Esophagus squamous epithelium (tissue), 4 donors: ENCODE results near the gene APLF.

Experiments
- POLR2A ChIP-seq, 4 donors: fragments of 450-650 bp; IDR thresholded peaks; one replicate each; pipeline ENCODE4 v1.6.1; 2017; ENCODE audit warnings: antibody characterized with exemption in 4 of 4, mild to moderate bottlenecking in 4 of 4, moderate library complexity in 3 of 4
- TF ChIP-seq, protein P1 (sequence below), 6 experiments: fragments of 450-650 bp in 4 of 6; fragments of 200-600 bp in 2 of 6; sonication (generic) in 2 of 6; IDR thresholded peaks; one replicate each; pipeline ENCODE4 v1.5.1; 2016 to 2019; ENCODE audit warnings: antibody characterized with exemption in 6 of 6, mild to moderate bottlenecking in 4 of 6, moderate library complexity in 4 of 6

DNA sequence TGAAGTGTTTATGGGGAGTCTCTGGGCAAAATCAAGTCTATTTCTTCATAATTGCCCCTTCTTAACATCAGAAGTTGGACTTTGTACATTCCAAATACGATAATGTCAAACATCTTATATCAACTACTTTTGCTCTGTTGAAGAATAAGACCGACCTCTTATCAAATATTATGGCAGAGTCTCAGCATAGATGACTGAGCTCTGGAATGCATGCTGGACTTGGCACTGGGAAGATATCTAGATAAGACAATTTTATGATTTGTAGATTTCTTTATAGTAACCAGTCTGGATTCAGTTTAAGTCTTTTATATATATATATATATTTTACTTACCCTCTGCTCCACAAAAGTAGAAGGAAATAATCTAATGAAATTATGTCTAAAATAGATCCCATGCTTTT lies 8.2 kb downstream of the APLF start:
- TF ChIP-seq, protein P1, sequence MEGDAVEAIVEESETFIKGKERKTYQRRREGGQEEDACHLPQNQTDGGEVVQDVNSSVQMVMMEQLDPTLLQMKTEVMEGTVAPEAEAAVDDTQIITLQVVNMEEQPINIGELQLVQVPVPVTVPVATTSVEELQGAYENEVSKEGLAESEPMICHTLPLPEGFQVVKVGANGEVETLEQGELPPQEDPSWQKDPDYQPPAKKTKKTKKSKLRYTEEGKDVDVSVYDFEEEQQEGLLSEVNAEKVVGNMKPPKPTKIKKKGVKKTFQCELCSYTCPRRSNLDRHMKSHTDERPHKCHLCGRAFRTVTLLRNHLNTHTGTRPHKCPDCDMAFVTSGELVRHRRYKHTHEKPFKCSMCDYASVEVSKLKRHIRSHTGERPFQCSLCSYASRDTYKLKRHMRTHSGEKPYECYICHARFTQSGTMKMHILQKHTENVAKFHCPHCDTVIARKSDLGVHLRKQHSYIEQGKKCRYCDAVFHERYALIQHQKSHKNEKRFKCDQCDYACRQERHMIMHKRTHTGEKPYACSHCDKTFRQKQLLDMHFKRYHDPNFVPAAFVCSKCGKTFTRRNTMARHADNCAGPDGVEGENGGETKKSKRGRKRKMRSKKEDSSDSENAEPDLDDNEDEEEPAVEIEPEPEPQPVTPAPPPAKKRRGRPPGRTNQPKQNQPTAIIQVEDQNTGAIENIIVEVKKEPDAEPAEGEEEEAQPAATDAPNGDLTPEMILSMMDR (IDR thresholded peaks at IDR 0.05): no peak
- no peak for TF ChIP-seq POLR2A (IDR thresholded peaks at IDR 0.05)
